ENCODE results near the gene PTEN.

Gene PTEN

DNA sequence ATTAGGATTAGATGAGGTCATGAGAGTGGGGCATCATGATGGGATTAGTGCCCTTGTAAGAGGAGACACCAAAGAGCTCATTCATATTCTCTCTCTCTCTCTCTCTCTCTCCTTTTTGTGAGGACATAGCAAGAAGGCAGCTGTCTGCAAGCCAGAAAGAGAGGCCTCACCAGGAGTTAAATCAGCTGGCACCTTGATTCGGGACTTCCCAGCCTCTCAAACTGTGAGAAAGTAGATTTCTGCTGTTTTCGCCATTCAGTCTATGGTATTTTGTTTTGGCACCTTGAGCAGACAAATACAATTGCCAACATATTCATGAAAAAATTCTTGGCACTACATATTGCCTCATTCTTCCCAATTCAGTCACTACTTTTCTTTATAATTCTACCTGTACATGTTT is 24.8 kb upstream of the PTEN start:
- no peak for DNase-seq (ENCODE audit: extremely low spot score)
- ChIA-PET POLR2A (no interaction called here), CTCF (interaction anchor here (0.7 to 6.1 kb wide), 5 partner anchors 10 to 24 kb away, joined by 3 to 31 read pairs (median 4); partner anchors contain the start of gene ATAD1)
- TF ChIP-seq, protein P1, sequence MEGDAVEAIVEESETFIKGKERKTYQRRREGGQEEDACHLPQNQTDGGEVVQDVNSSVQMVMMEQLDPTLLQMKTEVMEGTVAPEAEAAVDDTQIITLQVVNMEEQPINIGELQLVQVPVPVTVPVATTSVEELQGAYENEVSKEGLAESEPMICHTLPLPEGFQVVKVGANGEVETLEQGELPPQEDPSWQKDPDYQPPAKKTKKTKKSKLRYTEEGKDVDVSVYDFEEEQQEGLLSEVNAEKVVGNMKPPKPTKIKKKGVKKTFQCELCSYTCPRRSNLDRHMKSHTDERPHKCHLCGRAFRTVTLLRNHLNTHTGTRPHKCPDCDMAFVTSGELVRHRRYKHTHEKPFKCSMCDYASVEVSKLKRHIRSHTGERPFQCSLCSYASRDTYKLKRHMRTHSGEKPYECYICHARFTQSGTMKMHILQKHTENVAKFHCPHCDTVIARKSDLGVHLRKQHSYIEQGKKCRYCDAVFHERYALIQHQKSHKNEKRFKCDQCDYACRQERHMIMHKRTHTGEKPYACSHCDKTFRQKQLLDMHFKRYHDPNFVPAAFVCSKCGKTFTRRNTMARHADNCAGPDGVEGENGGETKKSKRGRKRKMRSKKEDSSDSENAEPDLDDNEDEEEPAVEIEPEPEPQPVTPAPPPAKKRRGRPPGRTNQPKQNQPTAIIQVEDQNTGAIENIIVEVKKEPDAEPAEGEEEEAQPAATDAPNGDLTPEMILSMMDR (IDR thresholded peaks at IDR 0.05; ENCODE audit: control extremely low read depth, extremely low read depth, low read depth, missing control alignments) = no peak

DNA sequence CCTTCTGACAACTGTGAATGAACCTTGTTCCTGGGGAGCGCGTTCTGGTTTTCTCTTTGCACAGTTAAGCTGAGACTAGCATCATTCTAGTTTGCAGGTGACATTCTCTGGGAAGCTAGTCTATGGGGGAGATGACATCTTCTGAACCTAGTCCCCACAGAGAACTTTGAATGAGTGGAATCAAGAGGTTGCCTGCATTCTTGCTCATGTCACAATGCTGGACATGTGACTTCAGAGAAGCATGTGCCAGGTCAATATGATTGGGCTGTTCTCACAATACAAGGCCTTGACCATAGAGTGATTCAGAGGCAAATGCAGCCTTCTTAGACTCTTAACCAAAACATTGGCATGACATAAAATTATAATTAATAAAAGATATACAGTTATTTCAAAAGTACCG is 22.2 kb upstream of the PTEN start:
- POLR2A ChIA-PET = interaction anchor here (0.6 kb wide), 1 partner anchor 66 kb away, joined by 3 read pairs; no protein-coding TSS in a partner anchor
- DNase-seq (ENCODE audit: extremely low spot score) = no peak
- TF ChIP-seq, protein P1 (IDR thresholded peaks at IDR 0.05; ENCODE audit: control extremely low read depth, extremely low read depth, low read depth, missing control alignments) = no peak
- CTCF ChIA-PET = interaction anchor here (1.0 to 6.1 kb wide), 10 partner anchors 9 to 27 kb away, joined by 3 to 31 read pairs (median 4); partner anchors contain the start of genes ATAD1, KLLN and PTEN

DNA sequence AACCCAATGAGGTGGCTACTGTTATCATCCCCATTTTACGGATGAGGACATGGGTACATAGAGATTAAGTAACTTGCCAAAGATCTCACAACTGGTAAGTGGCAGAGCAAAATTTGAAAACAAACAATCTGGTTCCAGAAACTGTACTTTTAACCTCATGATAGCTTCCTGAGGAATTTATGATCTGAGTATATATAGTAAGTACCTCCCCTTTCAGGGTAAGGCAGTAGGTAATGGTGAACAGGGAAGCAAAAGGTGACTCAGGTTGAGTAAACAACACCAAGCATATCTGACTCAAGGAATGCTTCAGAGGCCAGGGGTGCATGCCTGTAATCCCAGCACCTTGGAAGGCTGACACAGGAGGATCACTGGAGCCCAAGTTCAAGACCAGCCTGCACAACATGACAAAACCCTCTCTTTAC is 21.2 kb upstream of the PTEN start:
- no peak for DNase-seq (ENCODE audit: extremely low spot score)
- TF ChIP-seq, protein P1 (IDR thresholded peaks at IDR 0.05; ENCODE audit: control extremely low read depth, extremely low read depth, low read depth, missing control alignments) = no peak
- POLR2A ChIA-PET = no interaction called here
- CTCF ChIA-PET = interaction anchor here (1.0 to 6.1 kb wide), 7 partner anchors 10 to 28 kb away, joined by 3 to 31 read pairs (median 4); partner anchors contain the start of gene ATAD1

DNA sequence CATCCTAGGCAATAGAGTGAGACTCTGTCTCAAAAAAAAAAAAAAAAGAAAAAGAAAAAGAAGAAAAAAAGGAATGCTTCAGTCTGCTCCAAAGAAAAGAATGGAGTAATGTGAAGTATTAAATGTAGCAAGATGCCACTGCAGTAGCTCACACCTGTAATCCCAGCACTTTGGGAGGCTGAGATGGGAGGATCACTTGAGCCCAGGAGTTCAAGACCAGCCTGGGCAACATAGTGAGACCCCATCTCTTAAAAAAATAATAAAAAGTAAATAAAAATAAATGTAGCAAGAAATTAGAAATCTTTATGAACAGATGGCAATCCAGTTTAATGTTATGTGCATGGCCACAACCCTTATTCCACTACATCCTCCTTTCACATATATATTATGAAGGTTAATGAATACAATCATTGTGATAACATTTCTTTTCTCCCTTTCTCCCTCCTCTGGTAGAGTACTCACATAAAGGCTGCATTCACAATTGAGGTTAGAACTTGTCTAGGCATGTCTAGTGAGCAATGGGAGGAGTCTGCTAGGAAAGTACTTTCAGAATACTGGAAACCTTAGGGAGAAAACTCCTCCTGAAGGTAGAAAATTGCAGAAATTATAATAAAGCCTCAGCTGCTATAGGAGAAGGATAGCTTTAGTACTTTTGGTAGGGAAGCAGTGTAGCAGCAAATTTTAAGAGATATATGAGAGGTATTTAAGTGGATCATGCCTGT is 20.5 kb upstream of the PTEN start:
- ChIA-PET CTCF (interaction anchor here (1.7 to 6.1 kb wide), 3 partner anchors 9 to 20 kb away, joined by 4 to 31 read pairs (median 6); no protein-coding TSS in a partner anchor), POLR2A (no interaction called here)
- no peak for DNase-seq (ENCODE audit: extremely low spot score)
- TF ChIP-seq, protein P1 (IDR thresholded peaks at IDR 0.05; ENCODE audit: control extremely low read depth, extremely low read depth, low read depth, missing control alignments) = no peak

DNA sequence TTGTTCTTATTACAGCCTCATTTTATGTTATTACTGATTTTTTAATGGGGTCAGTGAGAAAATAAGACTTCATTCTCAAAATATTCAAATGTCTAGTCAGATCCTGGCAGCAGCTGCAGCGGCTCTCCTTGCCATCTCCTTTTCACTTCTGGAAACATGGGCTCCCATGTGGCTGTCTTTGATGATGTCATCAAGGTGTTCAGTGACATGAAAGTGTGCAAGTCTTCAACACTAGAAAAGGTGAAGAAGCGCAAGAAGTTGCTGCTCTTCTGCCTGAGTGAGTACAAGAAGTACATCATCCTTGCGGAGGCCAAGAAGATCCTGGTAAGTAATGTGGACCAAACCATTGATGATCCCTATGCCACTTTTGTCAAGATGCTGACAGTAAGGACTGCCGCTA is 19.7 kb upstream of the PTEN start:
- DNase-seq (ENCODE audit: extremely low spot score) = no peak
- ChIA-PET POLR2A (no interaction called here), CTCF (no interaction called here)
- TF ChIP-seq, protein P1 (IDR thresholded peaks at IDR 0.05; ENCODE audit: control extremely low read depth, extremely low read depth, low read depth, missing control alignments) = no peak

DNA sequence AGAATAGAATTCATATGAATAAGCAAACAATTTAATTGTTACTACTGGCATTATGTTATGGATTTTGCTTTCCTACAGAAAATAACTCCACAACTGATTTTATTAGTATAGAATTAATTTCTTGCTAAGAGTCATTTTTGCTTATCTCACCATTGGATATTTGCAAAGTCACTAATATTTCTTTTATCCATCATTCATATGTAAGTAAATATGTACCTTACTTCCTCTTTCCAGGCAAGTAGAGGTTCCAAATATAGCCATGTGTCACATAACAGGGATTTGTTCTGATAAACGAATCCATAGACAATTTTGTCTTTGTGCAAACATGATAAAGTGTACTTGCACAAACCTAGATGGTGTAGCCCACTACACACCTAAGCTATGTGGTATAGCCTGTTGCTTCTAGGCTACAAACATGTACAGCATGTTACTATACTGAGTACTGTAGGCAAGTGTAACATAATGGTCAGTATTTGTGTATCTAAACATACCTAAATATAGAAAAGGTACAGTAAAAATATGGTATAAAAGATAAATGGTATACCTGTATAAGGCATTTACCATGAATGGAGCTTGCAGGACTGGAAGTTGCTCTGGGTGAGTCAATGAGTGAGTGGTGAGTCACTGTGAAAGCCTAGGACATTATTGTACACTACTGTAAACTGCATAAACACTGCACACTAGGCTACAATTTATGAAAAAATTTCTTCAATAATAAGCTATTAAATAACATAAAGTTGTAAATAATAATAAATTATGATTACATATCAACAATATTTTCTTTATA is 18.4 kb upstream of the PTEN start:
- TF ChIP-seq, protein P1 (IDR thresholded peaks at IDR 0.05; ENCODE audit: control extremely low read depth, extremely low read depth, low read depth, missing control alignments) = no peak
- DNase-seq (ENCODE audit: extremely low spot score) = no peak
- ChIA-PET POLR2A (no interaction called here), CTCF (interaction anchor here (1.0 to 2.1 kb wide), 6 partner anchors 13 to 544 kb away, joined by 4 to 15 read pairs (median 6); partner anchors contain the start of gene ATAD1)
